Activated CD4-positive, alpha-beta T cell treated with anti-CD3 and anti-CD28 coated beads, Interleukin-2, amount 50 U/mL, for 1 hour (primary cell): ENCODE measurements around the gene UGT1A6.
"Not testable (repeated sequence)": the region's sequence is repeated elsewhere in the genome, so short reads cannot be mapped to it uniquely, and the experiment has no call there.

Experiments
- DNase-seq: peaks from one replicate; pipeline ENCODE4 v3.0.0-alpha.2; 2020

The UGT1A6 gene

DNA sequence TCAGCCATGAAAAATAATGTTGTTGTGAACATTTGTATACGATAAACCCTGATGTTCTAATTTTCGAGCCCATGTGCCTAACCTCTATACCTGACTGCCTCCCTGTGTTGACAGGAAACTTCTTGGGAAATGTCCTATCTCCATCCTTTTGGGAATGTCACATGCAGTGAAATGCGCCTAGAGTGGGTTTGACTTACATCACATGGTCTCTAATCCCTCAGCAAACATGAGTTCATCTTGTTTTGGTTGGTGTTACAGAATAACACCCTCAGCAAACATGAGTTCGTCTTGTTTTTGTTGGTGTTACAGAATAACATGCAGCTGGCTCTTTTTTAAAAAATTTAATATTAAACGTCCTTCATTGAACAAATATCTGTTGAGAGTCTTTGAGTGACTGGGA lies 4.3 kb upstream of the UGT1A6 start:
- no peak for DNase-seq

DNA sequence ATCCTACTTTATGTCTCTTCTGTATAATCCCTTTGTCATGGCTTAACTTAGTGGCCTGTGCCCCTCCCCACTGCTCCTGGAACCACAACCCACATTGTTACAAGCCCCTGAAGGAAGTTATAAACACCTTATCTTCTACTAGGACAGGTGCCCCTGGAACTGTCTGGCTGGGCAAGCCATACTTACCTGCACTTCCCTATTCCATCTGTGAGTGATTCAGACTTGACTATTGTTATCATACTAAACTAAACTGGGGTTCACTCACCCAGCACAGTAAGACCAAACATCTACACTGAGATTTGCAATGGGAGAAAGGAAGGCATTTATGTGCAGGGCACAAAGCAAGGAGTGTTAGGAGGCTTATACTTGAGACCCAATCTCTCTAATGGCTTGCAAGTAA lies 3.7 kb upstream of the UGT1A6 start:
- DNase-seq, result no peak

DNA sequence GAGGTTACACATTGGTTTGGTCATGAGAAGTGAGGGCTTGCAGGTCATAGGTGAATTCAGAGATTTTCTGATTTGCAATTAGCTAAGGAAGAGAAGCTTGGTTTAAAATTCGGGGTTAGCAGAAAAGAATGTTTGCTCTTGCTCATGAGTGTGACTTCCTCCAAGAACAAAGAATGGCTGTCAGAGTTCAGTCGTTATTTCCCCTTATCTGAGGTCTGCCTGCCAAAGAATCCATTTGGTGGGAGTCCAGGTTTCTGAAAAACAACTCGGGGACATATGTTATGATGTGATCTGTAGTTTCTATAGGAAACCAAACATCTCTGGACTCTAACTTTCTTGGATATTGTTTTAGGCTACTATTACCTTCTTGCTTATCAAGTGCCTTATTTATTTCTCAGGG lies 3.2 kb upstream of the UGT1A6 start:
- no peak for DNase-seq

DNA sequence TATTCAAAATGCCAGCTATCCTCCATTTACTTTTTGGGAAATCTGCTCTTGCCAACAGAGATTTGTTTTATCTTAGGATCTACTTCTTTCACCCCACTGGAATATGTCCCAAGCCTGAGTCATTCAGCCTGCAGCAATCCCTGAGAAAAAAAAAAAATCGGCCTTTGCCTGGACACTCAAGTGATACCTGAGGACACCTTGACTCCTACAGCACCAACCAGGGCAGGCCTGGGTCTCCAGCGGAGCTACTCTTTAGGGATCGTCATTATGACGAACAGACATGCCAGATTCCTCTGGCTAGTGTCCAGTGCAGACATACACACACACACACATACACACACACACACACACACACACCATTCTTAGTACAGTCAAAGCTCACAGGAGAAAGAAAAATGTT lies 2.2 kb upstream of the UGT1A6 start:
- DNase-seq, result no peak

DNA sequence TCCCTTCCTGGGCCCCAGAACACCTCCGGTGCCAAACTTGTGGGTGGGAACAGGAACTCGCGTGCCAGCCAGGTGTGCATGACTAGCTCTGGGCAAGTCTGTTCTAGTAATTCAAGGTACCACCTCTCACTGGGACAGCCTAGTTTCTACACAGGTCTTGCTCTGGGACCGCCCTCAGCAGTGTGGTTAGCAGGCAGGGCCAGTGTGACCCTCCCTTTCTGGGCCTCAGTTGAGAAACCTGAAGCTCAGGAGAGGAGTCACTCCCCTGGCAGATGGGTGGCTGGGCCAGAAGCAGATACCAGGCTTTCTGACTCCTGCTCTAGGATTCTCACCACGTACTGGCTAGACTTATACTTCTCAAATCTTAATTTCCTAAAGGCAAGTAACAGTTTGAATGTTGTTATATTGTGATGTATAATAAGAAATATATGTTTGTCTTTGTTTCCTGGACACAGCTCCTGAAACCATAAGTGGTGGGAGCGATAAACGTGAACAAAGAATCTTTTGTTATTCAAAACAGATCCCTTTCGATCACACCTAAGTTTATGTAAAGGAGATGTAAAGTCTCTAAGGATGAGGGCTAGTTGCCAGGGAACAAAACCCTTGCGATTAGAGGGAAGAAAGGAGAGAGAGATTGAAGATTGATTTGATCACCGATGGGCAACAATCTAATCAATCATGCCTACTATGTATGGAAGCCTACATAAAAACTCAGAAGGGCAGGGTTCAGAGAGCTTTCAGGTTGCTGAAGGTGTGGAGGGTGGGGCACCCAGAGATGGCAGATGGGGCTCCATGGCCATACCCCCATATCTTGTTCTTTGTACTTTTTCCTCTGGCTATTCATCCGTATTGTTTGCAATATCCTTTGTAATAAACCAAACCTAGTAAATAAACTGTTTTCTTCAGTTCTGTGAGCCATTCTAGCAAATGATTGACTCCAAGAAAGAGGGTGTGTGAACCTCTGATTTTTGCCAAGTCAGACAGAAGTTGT lies 952 bp upstream of the UGT1A6 start:
- DNase-seq, result no peak

DNA sequence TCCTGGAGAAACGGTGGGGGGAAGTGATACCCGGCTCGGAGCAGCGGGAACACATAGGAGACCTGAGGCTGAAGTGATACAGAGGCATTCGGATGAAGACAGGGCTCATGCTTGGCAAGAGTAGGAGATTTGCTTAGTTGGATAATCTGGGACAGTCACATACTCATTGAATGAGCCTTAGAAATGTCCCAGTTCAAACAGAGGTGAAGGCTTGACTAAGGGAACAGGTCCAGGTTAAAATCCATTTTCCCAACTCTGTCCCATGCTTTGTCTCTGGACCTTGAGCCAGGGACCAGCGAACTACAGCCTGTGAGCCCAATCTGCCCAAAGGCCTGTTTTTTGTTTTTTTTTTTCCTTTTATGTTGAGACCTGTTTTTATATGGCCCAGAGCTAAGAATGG lies 1.3 kb downstream of the UGT1A6 start:
- DNase-seq, result no peak

DNA sequence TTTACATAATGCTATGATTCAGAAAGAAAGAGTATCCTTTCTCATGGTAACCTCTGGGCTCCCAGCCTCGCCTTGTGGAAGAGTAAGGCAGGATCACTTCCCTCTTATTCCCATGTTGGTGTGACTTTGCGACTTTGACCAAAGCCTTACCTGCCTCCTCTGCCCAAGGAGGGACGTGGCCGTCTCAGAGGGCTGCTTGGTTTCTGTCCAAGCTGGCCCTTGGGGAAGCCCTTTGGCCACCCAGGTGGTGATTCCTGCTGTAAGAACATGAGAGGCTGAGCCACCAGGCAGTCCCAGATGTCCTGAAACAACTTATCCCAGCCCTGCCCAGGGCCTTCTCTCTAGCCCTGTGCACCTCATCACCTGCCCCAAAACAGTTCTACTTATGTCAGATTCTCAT lies 6.0 kb downstream of the UGT1A6 start:
- DNase-seq, result no peak

DNA sequence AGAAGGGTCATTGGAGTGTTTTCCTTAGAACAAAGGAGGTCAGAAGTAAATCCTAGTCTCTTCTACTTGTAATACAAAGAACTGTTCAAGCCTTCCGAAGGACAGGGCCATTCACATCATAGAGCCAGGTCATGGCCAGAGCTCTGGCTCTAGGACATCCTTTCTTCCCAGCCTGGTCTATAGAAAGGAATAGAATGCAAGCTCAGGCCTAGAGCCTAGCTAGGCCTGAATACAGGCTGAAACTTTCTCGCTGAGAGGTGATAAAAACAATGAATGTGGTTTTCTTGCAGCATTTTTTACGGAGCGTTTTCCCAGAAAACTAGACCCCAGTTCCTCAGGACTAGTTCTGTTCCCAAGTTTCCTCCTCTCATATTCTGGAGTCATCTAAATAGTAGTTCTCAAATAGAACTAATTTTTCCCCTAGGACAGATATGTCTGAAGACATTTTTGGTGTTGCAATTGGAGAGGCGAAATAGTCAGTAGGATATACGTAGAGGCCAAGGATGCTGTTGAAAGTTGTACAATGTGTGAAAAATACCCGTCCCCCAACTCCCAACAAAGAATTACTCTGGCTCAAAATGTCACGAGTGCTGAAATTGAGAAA lies 6.8 kb downstream of the UGT1A6 start:
- no peak for DNase-seq

DNA sequence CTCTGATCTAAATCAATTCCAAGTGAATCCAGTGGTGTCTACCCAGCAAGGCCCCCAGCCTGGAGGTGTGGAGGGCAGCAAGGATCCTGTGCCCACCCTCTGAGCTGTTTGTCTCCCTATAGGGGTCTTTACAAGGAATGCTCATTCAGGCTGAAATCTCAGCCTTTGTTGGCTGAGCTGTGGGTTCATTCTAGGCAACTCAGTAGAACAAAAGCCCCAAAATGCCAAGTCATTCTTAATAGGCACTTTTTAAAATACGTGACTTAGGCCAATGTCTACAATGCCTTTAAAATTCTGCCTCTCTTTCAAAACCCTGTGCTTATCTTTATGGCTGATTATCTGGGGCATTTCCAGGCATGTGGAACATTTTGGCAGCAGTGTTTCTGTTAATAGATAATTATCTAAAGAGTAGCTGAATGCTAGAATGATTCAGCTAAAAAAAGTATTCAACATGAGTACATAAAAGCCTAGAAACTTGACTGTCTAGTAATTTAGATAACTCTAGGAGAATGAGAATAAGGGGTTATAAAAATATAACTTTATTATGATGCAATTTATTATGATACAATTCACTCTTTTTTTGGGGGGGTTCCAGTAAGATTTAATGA lies 7.4 kb downstream of the UGT1A6 start:
- DNase-seq, result no peak

DNA sequence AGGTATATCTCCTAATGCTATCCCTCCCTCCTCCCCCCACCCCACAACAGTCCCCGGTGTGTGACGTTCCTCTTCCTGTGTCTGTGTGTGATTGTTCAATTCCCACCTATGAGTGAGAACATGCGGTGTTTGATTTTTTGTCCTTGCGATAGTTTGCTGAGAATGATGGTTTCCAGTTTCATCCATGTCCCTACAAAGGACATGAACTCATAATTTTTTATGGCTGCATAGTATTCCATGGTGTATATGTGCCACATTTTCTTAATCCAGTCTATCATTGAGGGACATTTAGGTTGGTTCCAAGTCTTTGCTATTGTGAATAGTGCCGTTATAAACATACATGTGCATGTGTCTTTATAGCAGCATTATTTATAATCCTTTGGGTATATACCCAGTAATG lies 8.2 kb downstream of the UGT1A6 start:
- not testable (repeated sequence) for DNase-seq

DNA sequence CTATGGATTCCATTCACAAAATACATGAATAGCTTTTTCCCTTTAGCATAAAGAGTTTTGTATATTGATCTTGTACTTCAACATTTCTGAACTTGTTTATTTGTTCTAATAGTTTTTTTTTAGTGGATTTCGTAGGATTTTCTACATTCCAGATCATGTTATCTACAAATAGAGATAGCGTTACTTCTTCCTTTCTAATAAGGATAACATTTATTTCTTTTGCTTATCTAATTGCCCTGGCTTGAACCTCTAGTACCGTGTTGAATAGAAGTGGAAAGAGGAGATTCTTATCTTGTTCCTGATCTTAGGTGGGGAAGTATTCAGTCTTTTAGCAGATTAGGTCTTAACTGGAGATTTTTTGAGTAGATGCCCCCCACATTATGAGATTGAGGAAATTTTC lies 9.5 kb downstream of the UGT1A6 start:
- DNase-seq, result no peak

DNA sequence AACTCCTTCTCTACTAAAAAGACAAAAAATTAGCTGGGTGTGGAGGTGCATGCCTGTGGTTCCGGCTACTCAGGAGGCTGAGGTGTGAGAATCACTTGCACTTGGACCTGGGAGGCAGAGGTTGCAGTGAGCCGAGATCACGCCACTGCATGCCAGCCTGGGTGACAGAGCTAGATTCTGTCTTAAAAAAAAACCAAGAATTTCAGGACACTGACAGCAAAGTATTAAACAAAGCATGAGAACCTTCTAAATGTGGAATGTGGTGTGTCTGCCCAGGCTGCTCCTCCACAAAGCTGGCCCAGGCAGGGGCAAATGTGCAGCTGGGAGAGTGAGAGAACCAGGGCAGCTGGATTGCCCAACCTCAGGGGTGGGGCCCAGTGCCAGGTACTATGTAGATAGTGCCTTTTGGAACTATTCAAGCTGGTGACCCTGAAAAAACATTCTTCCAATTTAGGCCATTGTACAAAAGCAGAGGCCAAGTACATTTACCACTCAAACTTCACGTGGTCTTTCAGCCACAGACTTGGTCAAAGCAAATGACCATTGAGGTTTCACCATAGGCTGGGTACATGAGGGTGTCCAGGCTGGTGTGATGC lies 13.3 kb downstream of the UGT1A6 start:
- DNase-seq, result no peak

DNA sequence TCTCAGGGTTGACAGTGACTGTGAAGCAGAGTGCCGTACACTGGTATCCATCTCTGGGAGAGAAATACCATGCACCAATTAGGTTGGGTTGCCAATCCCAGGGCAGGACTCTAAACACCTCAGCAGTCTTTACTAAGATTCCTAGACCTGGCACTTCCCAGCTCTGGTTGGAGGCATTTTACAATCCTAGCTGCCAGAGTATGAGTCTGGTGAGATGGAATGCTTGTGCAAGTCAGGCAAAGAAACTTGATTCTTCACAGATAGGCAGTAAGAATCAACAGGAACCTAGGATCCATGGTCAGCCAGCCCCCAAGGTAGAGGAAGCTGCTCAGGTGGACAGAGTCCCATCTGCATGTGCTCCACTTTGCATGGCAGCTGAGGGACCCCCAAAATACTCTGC lies 14.0 kb downstream of the UGT1A6 start:
- no peak for DNase-seq

DNA sequence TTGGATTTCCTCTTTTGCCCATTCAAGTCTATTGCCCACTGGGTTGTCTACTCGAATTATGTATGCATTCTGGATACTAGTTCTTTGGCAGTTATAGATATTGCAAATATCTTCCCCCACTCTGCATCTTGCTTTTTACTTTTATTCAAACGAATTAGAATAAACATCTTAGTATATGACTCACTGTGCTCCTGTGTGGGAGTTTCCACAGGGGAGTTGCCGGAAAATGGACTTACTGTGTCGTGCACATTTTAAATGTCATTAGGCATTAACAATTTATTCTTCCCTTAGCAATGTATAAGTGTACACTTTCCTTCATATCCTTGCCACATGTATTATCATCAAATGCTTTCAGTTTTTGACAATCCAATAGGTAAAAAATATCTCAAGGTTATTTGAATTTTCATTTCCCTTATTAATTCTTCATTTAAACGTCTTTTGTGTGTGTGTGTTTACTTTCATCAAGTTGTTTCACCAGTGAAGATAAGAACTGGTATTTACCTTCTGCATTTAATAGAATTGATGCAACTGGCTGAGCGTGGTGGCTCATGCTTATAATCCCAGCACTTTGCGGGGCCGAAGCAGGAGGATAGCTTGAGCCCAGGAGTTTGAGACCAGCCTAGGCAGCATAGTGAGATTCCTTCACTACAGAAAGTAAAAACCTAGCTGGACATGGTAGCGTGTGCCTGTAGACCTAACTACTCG lies 15.4 kb downstream of the UGT1A6 start:
- DNase-seq, result no peak

DNA sequence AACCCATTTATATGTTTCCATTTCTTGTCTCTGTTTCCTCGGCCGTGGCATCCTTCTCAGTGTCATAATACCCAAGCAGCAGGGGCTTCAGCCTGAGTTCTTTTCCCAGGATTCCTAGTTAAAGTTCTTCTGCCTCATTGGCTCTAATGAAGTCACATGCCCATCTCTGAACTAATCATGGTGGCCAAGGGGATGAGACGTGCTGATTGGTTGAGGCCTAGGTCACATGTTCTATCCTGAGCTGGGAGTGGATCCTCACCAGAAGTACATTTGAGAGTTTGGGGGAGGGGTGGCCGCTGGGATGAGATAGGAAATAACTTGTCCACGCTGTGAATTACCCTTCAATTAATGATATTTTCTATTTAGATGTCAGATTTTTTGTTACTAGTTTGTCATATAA lies 16.3 kb downstream of the UGT1A6 start:
- DNase-seq, result no peak

DNA sequence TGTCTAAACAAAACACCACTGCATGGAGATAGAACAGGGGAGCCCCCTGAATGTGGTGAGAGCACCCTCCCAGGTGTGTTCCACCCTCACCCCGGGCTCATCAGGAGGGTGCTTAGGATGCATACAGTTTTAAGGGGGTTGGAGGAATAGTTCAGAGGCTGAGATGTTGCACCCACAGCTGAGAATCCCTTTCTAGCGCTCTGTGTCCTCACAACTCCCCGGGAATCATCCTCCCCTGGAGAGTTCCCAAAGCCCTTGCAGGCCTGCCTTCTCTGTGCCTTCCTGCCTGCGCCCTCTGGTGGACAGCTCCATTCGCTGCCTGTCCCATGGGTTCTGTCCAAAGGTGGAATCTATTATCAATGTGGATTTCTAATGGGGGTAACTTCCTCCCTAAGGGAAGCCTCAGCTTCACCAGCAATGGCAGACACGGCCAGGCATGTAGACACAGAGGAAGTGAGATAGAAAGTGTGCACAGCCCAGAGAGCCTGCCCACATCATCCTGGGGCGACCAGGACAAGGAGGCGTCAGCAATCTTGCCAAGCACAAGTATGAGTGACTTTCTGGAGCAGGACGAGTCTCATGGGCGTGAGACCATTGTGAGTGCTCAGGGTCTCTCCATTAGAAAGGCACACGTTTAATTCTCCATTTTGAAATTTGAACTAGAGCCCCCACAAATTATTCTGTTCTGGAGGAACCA lies 18.8 kb downstream of the UGT1A6 start:
- peak; percentile 63 for DNase-seq

DNA sequence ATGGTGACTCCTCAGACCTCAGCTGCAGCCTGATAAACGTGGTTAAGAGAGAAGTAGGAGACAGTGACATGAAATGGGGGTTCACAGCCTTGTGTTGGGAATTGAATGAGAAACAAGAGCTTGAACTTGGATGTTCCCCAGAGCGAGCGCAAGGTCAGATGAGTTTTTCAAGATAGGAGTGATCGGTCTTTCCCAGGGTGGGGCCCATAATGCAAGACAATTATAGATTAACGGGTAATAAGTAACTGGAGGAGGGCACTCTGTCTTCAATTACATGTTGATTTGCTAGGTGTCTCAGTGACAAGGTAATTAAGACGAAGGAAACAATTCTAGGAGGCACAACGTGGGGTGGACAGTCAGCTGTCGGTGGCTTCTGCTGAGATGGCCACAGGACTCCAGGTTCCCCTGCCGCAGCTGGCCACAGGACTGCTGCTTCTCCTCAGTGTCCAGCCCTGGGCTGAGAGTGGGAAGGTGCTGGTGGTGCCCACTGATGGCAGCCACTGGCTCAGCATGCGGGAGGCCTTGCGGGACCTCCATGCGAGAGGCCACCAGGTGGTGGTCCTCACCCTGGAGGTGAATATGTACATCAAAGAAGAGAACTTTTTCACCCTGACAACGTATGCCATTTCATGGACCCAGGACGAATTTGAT lies 20.0 kb downstream of the UGT1A6 start, which contains the start of gene UGT1A5:
UGT1A5 (plus strand) TSS at position 297 of the 651 bp plus-strand sequence; CDS start at position 382, 85 bp downstream.
- no peak for DNase-seq

DNA sequence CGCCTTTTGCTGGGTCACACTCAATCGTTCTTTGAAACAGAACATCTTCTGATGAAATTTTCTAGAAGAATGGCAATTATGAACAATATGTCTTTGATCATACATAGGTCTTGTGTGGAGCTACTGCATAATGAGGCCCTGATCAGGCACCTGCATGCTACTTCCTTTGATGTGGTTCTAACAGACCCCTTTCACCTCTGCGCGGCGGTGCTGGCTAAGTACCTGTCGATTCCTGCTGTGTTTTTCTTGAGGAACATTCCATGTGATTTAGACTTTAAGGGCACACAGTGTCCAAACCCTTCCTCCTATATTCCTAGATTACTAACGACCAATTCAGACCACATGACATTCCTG lies 20.5 kb downstream of the UGT1A6 start:
- no peak for DNase-seq

DNA sequence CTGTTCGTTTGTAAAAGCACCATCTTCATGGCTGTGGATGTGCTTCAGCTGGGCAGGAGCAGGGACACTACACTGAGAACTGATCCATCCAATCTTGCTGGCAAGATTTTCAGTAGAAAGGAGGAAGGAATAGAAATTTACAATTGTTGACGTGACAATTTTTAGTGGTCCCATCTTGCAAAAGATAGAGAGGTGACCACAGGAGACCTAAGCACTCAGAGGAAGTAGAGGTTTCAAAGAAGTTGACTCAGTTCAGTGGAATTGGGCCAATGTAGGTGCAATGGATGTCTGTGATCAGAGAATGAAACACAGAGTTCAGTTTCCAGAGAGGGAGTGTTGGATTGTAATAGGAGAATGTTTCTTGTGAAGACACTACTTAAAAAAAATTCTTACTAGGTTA lies 21.4 kb downstream of the UGT1A6 start:
- no peak for DNase-seq

DNA sequence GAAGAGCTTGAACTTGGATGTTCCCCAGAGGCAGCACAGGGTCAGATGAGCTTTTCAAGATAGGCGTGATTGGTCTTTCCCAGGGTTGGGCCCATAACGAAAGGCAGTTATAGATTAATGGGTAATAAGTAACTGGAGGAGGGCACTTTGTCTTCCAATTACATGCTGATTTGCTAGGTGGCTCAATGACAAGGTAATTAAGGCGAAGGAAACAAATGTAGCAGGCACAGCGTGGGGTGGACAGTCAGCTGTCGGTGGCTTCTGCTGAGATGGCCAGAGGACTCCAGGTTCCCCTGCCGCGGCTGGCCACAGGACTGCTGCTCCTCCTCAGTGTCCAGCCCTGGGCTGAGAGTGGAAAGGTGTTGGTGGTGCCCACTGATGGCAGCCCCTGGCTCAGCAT lies 25.9 kb downstream of the UGT1A6 start, which contains the start of gene UGT1A4:
UGT1A4 (plus strand) TSS at position 185 of the 400 bp plus-strand sequence; CDS start at position 270, 85 bp downstream.
- no peak for DNase-seq

DNA sequence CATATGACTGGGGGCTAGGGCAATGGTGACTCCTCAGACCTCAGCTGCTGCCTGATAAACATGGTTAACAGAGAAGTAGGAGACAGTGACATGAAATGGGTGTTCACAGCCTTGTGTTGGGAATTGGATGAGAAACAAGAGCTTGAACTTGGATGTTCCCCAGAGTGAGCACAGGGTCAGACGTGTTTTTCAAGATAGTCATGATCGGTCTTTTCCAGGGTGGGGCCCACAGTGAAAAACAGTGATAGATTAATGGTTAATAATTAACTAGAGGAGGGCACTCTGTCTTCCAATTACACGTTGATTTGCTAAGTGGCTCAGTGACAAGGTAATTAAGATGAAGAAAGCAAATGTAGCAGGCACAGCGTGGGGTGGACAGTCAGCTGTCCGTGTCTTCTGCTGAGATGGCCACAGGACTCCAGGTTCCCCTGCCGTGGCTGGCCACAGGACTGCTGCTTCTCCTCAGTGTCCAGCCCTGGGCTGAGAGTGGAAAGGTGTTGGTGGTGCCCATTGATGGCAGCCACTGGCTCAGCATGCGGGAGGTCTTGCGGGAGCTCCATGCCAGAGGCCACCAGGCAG lies 36.1 kb downstream of the UGT1A6 start, which contains the start of gene UGT1A3:
UGT1A3 (plus strand) TSS at position 320 of the 579 bp plus-strand sequence; CDS start at position 405, 85 bp downstream.
- no peak for DNase-seq
